A172 (cell line): ENCODE data around the gene L2HGDH. TPM values are rescaled to one million over a fixed set of nuclear protein-coding genes. Genes with fewer than 3 reads are reported as not detected.
A peak's percentile ranks its signal among the peaks of the same experiment; 100 is the strongest.
"Not testable (repeated sequence)": the region's sequence is repeated elsewhere in the genome, so short reads cannot be mapped to it uniquely, and the experiment has no call there.

Source experiments
- DNase-seq: peaks from one replicate; pipeline ENCODE4 v3.0.0-alpha.2; 2015; ENCODE audit warnings: low spot score
- total RNA-seq: library from RNA; depleted of rRNA; stranded (reverse); fragments of >200 nt; shearing (Covaris generic); gene quantifications from 2 replicates; pipeline ENCODE4 v1.2.3, GENCODE V29; 2014

L2HGDH gene
- total RNA-seq, 1 experiment from 2014 or later = 3.3 TPM

DNA sequence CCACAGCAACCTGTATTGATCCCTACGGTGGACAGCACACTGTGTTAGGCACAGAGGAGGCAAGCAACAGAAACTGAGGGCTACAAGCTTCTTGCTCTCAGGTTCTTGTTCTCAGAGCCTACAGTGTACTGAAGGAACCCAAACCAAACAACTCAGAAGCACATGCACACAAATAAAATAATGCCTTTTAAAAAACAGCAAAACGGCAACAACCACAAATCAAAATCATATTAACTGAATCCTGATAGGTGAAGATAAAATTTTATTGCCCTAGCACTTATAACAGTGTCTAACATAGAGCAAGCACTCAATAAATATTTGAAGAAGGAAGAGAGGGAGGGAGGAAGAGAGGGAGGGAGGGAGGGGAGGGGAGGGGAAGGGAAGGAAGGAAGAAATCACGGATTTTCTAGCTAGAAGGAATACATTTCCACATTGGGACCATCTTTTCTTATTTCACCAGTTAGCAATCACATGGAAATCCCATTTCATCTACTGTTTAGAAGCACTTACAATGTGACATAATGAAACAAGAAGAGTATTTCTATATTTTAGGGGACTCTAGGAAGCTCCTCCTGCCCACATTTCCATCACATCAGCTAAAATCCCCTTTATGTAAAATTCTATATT lies 27.3 kb upstream of the L2HGDH start:
- no peak for DNase-seq

DNA sequence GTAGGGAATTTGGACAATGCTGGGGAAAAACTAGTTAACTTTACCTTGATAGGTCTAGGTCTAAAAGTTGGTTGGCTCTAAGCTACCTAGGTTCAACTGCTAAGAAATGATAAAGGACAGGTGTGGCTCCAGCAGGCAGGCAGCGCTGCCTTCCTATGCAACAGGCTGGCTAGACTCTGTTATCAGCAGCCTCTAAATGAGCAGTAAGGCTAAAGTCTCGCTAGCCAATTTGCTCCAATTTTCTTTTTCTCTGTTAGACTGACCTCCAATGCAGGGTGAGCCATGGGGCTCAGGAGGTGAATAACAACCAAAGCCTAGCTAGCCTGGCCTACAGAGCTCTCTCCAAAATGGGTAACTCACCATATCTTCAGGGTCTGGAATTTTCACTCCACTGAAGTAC lies 26.6 kb upstream of the L2HGDH start:
- no peak for DNase-seq

DNA sequence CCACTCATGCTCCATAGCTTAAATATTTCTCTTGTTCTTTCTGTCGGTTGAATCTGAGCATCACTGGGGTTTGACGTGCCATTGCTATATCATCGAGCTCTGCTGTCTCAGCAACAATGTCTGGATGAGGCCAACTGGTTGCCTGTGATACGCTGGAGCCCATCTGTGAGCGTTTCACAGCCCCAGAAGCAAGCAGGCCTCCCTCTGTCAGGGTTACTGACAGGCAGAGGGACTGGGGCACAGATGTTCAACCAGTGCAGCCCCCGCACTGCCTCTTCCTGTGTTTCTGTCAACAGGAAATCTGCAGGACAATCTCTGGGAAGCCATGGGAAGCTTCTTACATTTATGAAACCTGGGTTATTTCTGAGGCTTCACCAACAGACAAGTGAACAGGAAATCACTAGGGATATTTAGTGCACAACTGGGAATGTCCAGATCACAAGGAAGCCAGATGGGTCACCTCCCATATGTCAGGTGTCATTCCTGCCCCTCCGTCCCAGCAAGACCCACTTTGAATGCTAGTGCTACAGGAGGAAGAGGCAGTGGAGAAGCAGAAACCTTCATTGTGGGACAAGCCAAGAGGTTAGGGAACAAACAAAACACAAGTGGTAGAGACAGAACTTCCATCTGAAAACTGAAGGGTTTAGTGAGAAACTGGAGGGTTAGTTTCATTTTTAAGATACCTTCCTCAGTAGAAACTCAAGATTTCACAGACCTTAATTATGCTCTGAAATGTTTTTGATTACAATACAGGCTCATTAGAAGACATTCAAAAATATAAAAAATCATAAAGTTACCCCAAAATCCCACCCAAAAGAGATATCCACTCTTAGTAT lies 24.2 kb upstream of the L2HGDH start:
- no peak for DNase-seq

DNA sequence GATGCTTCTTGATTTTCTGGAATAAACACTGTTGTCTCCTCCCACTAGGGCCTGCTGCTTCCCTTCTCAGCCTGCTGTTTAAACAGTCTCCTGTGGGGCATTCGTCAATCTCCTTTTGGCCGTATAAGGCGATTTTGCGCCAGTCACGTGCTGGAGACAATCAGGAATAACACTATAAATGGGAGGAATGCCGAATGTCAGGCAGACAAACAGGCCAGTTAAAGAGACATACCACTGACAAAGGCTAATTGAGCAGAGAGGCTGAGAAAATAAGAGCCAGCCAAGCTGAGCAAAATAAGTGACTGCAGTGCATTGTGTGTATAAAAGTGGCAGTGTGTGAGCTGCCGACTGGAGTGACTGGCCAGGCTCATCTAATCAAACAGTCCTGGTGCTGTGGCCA lies 23.4 kb upstream of the L2HGDH start:
- DNase-seq = no peak

DNA sequence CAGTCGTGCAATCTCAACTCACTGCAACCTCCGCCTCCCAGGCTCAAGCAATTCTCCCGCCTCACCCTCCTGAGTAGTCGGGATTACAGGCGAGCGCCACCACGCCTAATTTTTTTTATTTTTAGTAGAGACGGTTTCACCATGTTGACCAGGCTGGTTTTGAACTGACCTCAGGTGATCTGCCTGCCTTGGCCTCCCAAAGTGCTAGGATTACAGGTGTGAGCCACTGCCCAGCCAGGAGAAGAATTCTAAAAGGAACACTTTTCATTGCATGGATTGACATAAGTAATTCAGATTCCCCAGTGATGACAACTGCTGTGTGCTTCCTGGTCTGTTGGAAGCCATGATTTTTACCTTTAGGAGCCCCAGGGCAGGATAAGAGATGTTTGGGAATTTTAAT lies 22.2 kb upstream of the L2HGDH start:
- no peak for DNase-seq

DNA sequence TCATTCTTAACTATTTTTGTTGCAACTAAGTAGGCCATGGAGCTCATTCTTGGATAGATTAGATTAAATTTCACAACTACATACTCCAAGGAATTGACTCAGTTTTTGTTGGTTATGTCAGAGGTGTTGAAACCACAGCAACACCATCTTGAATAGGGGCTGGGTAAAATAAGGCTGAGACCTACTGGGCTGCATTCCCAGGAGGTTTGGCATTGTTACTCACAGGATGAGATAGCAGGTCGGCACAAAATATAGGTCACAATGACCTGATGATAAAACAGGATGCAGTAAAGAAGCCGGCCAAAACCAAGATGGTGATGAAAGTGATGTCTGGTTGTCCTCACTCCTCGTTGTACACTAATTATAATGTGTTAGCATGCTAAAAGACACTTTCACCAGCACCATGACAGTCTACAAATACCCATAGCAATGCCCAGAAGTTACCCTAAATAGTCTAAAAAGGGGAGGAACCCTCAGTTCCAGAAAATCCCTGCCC lies 21.0 kb upstream of the L2HGDH start:
- DNase-seq = peak; percentile 59

DNA sequence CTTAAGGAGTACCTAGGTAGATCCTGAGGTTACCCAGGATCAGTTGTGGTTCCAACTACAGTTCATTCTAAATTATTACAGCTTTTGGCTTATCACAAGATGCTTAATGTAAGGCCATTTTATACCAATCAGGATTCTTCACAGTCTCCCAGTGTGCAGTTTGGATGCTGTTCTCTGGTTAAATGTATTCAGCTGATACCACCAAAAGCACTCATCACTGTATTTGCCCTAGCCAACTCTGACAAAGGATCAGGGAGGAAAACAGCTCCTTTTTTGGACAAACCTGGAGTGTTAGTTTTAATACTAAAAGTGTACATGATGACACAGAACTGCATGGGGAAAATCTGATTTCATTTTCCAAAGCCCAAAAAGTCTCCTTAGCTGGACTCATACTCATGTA lies 19.6 kb upstream of the L2HGDH start:
- DNase-seq = no peak

DNA sequence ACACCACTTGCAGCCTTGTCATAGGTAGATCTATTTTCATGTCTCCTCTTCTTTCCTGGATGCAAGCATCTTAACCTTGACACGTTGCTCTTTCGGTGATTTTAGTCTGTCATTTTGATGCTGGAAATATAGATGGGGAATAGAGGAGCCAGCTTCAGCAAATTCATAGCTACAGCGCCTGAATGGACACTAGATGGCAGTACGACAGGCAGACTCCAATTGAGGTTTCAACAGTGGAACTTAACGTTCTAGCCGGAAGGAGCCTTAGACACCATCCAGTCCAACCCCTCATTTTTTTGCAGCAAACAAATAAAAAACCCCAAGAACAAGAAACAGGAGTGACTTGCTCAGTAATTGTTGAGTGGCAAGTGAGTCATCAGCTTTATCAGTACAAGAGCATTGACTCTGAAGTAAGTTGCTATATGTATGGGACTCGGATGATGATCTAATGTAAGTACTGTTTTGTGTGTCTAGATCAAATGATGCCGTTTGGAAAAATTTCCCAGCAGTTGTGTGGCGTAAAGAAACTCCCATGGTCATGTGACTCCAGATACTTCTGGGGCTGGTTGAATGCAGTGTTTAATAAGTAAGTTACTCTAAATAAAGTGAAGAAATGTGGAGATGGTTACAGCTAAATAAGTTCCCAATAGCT lies 9.1 kb upstream of the L2HGDH start:
- peak; percentile 86 for DNase-seq

DNA sequence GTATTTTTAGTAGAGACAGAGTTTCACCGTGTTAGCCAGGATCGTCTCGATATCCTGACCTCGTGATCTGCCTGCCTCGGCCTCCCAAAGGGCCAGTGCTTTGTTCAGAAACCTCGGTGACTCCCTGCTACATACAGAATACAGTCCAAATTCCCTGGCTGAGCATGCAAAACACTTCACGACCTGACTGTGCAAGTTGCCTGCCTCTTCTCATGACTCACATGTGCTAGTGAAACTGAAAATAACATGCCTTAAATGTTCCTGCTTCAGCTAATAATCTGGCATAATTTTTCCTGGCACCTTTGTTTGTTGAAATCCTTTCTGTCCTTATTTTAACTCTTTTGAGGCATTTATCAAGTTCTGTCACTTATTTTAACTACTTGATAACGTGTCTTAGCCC lies 8.3 kb upstream of the L2HGDH start:
- DNase-seq = no peak

DNA sequence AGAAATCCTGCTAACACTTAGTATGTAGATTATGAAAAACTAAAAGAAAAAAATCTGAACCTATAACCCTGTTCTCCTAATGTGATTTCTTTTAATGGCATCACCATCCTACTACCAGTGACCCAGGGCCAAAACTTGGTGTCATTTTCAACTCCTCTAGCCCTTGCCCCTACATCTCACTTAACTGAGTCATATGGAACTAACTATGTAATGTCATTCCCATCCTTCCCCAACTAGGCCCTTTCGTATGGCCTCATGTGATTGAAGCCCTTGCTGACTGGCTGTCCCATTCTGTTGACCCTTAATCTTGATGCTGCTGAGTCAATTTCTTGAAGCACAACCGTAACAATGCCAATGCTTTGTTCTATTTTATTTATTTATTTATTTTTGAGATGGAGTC lies 7.7 kb upstream of the L2HGDH start:
- DNase-seq = no peak

DNA sequence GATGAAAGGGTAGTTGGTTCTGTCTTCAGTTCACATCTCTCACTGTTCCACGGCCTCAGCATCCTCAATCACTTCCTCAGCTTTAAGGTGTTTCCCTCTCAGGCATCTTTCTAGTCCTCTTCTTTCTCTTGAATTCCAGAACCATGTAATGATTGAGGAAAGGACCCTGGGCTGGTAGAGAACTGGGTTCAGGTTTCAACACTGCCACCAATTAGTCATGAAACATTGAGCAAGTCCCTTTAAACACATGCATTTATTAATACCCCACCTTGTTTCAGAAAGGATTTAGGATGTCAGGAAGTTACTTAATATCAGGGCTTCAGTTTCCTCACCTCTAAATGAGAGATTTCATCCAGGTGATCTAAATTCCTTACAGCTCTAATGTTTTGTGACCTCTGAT lies 7.3 kb upstream of the L2HGDH start:
- DNase-seq = no peak

DNA sequence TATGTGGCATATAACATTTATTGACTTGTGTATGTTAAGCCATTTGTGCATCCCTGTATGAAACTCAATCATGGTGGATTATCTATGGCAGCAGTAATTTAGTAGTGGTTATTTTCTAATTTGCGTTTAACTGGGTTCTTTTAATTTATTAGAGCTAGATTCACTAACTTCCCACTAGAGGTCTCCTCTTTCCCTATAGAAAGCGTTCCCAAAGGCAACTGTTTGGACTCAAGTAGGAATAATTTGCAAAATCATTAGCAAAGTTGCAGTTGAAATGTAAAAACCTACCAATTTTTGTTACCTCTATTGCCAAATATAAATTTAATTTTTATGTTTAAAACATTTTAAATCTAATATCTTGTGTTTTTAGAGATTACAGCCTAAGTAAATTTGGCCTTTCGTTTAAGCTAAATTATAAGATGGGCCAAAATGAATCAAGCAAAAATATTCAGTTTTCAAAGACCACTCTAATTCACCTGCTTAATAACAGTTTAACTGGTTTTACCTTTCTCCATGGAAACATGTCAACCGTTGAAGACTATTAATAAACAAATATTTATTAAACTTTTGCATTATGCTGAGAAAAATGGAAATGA lies 6.1 kb upstream of the L2HGDH start:
- peak; percentile 14 for DNase-seq

DNA sequence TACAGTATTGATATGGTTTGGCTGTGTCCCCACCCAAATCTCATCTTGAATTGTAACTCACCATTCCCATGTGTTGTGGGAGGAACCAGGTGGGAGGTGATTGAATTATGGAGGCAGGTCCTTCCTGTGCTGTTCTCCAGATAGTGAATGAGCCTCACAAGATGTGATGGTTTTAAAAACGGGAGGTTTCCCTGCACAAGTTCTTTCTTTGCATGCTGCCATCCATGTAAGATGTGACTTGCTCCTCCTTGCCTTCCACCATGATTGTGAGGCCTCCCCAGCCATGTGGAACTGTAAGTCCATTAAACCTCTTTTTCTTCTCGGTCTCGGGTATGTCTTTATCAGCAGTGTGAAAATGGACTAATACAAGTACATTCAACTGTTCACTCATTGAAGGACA lies 2.1 kb upstream of the L2HGDH start:
- not testable (repeated sequence) for DNase-seq

DNA sequence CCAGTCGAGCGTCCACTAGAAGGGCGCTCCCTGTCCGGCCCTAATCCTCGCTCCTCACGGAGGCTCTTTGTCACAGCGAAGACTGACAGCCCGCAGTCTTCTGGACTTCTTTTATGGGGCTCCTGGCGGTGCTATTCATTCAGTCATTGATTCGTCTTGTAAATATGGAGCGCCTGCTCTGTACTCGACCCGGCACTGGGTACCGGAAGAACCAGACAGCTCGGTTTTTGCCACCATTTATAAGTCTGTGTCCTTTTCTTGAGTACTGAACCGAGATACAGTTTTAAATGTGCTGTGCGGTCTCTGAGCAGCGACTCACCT lies 665 bp upstream of the L2HGDH start:
- peak; percentile 22 for DNase-seq

DNA sequence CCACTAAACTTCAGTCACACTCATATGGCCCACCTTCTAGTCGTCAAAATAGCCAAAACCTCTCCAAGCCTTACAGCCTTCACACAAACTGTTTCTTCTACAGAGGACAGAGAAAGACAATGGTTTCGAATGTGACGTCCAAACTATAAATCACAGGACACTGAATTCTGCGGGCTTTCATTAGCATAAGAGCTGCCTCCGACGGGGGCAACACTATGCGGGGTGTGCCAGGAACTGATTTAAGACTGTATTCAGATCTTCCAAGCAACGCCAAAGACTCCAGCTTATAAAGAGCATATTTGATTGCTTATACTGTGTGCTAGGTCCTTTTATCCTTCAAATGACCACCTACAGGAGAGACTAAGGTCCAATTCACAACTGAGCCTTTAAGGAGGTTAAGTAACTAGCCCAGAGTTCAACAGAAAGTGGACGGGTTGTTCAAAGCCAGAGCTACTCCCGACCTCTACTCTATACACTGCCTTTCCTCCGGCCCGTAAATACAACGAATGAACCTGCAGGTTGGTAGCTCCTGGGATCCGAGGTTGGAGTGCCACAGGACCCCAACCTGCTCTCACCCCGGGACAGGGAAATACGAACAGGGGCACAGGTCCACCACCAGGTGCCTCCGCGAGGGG lies 575 bp downstream of the L2HGDH start:
- no peak for DNase-seq

DNA sequence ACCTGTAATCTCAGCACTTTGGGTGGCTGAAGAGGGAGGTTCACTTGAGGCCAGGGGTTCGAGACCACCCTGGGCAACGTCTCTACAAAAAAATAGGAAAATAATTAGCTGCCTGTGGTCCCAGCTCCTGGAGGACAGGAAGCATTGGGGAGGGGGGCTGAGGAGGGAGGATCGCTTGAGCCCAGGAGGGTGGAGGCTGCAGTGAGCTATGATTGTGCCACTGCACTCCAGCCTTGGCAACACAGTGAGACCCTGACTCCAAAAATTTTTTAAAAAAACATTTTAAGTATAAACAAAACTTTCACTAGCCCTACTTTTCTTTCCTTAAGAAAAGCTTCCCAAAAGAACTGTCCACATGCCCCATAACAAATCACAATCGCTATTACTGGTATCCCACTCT lies 1.6 kb downstream of the L2HGDH start:
- DNase-seq = no peak

DNA sequence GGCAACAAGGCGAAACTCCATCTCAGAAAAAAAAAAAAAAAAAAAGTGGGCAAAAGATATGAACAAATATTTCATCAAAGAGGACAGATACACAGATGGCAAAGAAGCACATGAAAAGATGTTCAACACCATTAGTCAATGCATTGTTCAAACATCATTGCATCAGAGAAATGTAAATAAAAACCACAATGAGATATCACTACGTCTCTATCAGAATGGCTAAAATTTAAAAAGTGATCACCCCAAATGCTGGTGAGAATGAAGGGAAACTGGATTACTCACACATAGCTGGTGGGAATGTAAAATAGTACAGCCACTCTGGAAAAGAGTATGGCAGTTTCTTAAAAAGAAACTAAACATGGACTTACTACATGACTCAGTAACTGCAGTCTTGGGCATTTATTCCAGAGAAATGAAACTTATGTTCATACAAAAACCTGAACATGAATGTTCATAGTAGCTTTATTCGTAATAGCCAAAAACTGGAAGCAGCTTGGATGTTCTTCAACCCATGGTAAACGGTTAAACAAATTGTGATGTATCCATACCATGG lies 3.6 kb downstream of the L2HGDH start:
- no peak for DNase-seq

DNA sequence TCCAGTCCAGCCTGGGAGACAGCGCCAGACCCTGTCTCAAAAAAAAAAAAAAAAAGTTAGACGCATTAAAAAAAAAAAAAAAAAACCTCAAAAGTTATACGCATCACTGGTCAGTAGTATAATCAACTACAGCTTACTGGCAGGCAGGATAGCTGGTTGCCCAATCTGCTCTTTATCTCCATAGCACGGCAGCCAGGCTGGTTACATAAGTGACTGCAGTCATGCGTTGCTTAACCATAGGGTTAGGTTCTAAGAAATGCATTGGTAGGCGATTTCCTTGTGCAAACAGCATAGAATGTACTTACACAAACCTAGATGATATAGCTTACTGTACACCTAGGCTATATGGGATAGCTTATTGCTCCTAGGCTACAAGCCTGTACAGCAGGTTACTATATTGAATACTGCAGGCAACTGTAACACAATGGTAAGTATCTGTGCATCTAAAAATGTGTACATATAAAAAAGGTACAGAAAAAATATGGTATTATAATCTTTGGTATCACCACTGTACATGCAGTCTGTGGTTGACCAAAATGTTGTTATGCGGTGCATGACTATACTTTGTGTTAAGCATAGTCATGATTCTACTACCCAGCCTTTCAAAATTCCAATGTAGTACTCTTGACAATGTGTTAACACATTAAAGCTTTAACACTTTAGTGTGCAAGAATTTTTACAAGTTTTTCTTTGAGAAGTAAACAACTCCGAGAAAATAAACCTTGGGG lies 8.1 kb downstream of the L2HGDH start:
- DNase-seq = no peak

DNA sequence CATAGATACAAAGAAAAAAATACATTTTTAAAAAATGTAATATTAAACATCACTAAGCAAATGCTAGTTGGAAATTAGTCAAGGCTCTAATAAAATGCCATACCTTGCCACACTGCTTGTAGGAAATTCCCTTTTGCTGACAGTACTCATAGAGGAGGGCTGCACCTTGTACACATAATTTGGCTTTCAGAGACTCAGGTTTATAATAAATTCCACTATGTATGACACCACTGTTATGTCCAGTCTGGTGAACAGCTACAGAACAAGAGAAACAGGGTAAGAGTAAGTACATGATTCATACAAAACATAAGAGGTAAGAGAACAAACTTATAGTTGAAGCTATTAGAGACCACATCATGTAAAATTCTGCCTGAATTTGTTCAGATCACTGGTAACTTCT lies 10.1 kb downstream of the L2HGDH start:
- no peak for DNase-seq

DNA sequence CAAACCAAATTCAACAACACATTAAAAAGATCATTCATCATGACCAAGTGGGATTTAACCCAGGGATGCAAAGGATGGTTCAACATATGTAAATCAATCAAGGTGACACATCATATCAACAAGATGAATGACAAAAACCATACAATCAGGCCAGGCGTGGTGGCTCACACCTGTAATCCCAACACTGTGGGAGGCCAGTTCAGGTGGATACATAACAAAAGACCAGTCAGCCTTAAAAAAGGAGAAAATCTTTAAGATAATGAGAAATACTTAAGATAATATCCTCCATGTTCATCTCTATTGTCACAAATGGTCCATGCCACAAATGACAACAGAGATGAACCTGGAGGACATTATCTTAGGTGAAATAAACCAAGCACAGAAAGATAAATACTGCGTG lies 12.4 kb downstream of the L2HGDH start:
- DNase-seq = no peak

DNA sequence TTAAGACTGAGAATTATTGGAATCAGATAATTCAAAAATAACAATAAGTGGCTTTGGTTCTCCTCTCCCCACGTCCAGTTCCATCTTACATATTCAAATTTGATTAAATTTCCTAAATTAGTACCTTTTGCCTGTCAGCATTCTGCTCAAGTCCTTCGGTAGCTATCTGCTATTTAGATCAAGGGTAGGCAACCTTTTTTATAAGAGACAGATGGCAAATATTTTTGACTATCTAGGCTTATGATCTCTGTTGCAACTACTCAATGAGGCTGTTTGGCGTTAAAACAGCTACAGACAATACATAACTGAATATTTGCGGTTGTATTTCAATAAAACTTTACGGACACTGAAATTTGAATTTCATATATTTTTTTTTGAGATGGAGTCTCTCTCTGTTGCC lies 21.7 kb downstream of the L2HGDH start:
- DNase-seq = no peak
